GM23338 (cell line): ENCODE measurements around the gene PRDM8. TPM values are rescaled to one million over a fixed set of nuclear protein-coding genes. Genes with fewer than 3 reads are reported as not detected.

ENCODE experiments used
- ATAC-seq: fragments of 200-7000 bp; cut with Tn5 transposase; 3 replicates; pipeline ENCODE4 v1.9.1; 2020
- DNase-seq: peaks from one replicate; pipeline ENCODE4 v3.0.0-alpha.2; 2015; ENCODE audit warnings: low spot score
- H2AFZ ChIP-seq: fragments of 200-600 bp; sonication (generic); 2 replicates; pipeline ENCODE4 v1.8.0; 2016; ENCODE audit warnings: antibody characterized with exemption, mild to moderate bottlenecking, moderate library complexity
- H3F3A ChIP-seq: fragments of 200-600 bp; sonication (generic); replicated peaks from 2 replicates; pipeline ENCODE4 v1.8.0; 2017; ENCODE audit warnings: antibody characterized with exemption, mixed run types, low read depth
- H3K27ac ChIP-seq: fragments of 200-600 bp; sonication (generic); 2 replicates; pipeline ENCODE4 v1.6.1; 2016; ENCODE audit warnings: low read depth
- H3K27me3 ChIP-seq: fragments of 200-600 bp; sonication (generic); 2 replicates; pipeline ENCODE4 v1.8.0; 2016; ENCODE audit warnings: mild to moderate bottlenecking, mixed run types, moderate library complexity; ENCODE audit not compliant: insufficient read depth
- H3K36me3 ChIP-seq: fragments of 200-600 bp; sonication (generic); 2 replicates; pipeline ENCODE4 v1.8.0; 2016; ENCODE audit warnings: mild to moderate bottlenecking; ENCODE audit not compliant: insufficient read depth
- H3K4me1 ChIP-seq: fragments of 200-600 bp; sonication (generic); 2 replicates; pipeline ENCODE4 v1.8.0; 2016; ENCODE audit warnings: mild to moderate bottlenecking, moderate library complexity; ENCODE audit not compliant: insufficient read depth
- H3K4me2 ChIP-seq: fragments of 200-600 bp; sonication (generic); 2 replicates; pipeline ENCODE4 v1.7.1; 2017; ENCODE audit warnings: mixed run types
- H3K4me3 ChIP-seq: fragments of 200-600 bp; sonication (generic); 2 replicates; pipeline ENCODE4 v1.6.1; 2016; ENCODE audit warnings: mixed run types
- H3K79me2 ChIP-seq: fragments of 200-600 bp; sonication (generic); replicated peaks from 2 replicates; pipeline ENCODE4 v1.8.0; 2017; ENCODE audit warnings: mild to moderate bottlenecking; ENCODE audit not compliant: insufficient read depth
- H3K9me2 ChIP-seq: fragments of 200-600 bp; sonication (generic); 2 replicates; pipeline ENCODE4 v1.8.0; 2017; ENCODE audit not compliant: insufficient read depth
- H4K20me1 ChIP-seq: fragments of 200-600 bp; sonication (generic); replicated peaks from 2 replicates; pipeline ENCODE4 v1.8.0; 2017; ENCODE audit warnings: mild to moderate bottlenecking; ENCODE audit not compliant: insufficient read depth
- H3K27ac Mint-ChIP-seq: 2 replicates; pipeline ENCODE4 v1.8.0; 2020; ENCODE audit warnings: inconsistent platforms, mild to moderate bottlenecking, moderate library complexity, mixed read lengths
- H3K27me3 Mint-ChIP-seq: 3 replicates; pipeline ENCODE4 v1.8.0; 2022; ENCODE audit warnings: low read depth, mild to moderate bottlenecking, moderate library complexity, mixed read lengths, inconsistent platforms; ENCODE audit not compliant: insufficient read depth, poor library complexity
- H3K36me3 Mint-ChIP-seq: 3 replicates; pipeline ENCODE4 v1.8.0; 2021; ENCODE audit warnings: low read depth, mild to moderate bottlenecking, inconsistent platforms, moderate library complexity, mixed read lengths
- H3K4me1 Mint-ChIP-seq: 3 replicates; pipeline ENCODE4 v1.8.0; 2020; ENCODE audit warnings: mild to moderate bottlenecking, inconsistent platforms, mixed read lengths
- H3K4me3 Mint-ChIP-seq: 3 replicates; pipeline ENCODE4 v1.8.0; 2021; ENCODE audit warnings: moderate library complexity, mild to moderate bottlenecking, inconsistent platforms, mixed read lengths
- H3K9me3 Mint-ChIP-seq: 3 replicates; pipeline ENCODE4 v1.8.0; 2020; ENCODE audit warnings: moderate library complexity, mild to moderate bottlenecking, inconsistent platforms, mixed read lengths
- EZH2phosphoT487 ChIP-seq: fragments of 200-600 bp; sonication (generic); IDR thresholded peaks from one replicate; pipeline ENCODE4 v1.8.1; 2018; ENCODE audit warnings: antibody characterized with exemption; ENCODE audit not compliant: unreplicated experiment
- POLR2AphosphoS5 ChIP-seq: IDR thresholded peaks from 2 replicates; pipeline ENCODE4 v1.6.1; 2016; ENCODE audit warnings: antibody characterized with exemption, low read depth
- ZNF114 ChIP-seq: fragments of 250-450 bp; sonication (Bioruptor Pico); IDR thresholded peaks from 2 replicates; pipeline ENCODE4 v1.5.0; 2020; ENCODE audit warnings: mild to moderate bottlenecking, moderate library complexity
- polyA plus RNA-seq: library from polyadenylated mRNA; unstranded; fragments of >200 nt; fragmentation: Nextera tagmentation; extraction: Ambion mirVana; gene quantifications from 2 replicates; pipeline ENCODE4 v1.2.1, GENCODE V29; 2016
- total RNA-seq: library from RNA; depleted of rRNA; stranded (reverse); fragments of >200 nt; shearing (Covaris generic); gene quantifications from 2 replicates; pipeline ENCODE4 v1.2.3, GENCODE V29; 2014
- TF ChIP-seq, protein P1 (sequence below): IDR thresholded peaks from one replicate; pipeline ENCODE4 v1.6.1; 2018; ENCODE audit warnings: antibody characterized with exemption; ENCODE audit not compliant: unreplicated experiment
- TF ChIP-seq, protein P2 (sequence below), 2 experiments: fragments of 200-600 bp in 1 of 2; sonication (generic) in 1 of 2; conservative IDR thresholded peaks; 2 replicates each; pipeline versions ENCODE4 v1.5.1 to v1.6.1; 2016 to 2017; ENCODE audit warnings: antibody characterized with exemption in 2 of 2, low read depth in 2 of 2, mild to moderate bottlenecking in 2 of 2, moderate library complexity in 1 of 2

The PRDM8 gene
- total and polyA plus RNA-seq, 2 experiments from 2014 or later = 0.16 TPM; not detected in 1

DNA sequence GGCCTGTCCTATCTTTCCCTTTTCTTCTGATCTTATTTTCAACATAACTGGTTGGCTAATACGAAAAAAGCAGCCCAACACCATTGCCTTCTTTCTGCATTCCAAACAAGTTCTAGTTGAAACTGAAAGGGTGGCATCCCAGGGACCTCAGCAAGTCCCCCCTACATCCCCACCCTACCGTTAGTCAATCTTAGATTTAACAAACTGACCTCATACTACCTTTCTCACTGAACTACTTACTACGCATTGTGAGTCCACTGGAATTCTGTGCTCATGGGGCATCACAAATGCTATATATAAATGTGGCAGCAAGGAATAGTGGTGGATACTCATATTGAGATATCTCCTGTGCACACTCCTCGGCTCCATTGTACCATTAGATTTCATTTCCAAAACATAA, 36.1 kb downstream of the PRDM8 start (continued):
- TF ChIP-seq, protein P1, sequence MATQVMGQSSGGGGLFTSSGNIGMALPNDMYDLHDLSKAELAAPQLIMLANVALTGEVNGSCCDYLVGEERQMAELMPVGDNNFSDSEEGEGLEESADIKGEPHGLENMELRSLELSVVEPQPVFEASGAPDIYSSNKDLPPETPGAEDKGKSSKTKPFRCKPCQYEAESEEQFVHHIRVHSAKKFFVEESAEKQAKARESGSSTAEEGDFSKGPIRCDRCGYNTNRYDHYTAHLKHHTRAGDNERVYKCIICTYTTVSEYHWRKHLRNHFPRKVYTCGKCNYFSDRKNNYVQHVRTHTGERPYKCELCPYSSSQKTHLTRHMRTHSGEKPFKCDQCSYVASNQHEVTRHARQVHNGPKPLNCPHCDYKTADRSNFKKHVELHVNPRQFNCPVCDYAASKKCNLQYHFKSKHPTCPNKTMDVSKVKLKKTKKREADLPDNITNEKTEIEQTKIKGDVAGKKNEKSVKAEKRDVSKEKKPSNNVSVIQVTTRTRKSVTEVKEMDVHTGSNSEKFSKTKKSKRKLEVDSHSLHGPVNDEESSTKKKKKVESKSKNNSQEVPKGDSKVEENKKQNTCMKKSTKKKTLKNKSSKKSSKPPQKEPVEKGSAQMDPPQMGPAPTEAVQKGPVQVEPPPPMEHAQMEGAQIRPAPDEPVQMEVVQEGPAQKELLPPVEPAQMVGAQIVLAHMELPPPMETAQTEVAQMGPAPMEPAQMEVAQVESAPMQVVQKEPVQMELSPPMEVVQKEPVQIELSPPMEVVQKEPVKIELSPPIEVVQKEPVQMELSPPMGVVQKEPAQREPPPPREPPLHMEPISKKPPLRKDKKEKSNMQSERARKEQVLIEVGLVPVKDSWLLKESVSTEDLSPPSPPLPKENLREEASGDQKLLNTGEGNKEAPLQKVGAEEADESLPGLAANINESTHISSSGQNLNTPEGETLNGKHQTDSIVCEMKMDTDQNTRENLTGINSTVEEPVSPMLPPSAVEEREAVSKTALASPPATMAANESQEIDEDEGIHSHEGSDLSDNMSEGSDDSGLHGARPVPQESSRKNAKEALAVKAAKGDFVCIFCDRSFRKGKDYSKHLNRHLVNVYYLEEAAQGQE = no peak
- TF ChIP-seq, protein P2, sequence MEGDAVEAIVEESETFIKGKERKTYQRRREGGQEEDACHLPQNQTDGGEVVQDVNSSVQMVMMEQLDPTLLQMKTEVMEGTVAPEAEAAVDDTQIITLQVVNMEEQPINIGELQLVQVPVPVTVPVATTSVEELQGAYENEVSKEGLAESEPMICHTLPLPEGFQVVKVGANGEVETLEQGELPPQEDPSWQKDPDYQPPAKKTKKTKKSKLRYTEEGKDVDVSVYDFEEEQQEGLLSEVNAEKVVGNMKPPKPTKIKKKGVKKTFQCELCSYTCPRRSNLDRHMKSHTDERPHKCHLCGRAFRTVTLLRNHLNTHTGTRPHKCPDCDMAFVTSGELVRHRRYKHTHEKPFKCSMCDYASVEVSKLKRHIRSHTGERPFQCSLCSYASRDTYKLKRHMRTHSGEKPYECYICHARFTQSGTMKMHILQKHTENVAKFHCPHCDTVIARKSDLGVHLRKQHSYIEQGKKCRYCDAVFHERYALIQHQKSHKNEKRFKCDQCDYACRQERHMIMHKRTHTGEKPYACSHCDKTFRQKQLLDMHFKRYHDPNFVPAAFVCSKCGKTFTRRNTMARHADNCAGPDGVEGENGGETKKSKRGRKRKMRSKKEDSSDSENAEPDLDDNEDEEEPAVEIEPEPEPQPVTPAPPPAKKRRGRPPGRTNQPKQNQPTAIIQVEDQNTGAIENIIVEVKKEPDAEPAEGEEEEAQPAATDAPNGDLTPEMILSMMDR (conservative IDR thresholded peaks at IDR 0.05; ENCODE audit: low read depth in 2 of 2) = no peak
- no peak for TF ChIP-seq ZNF114 (CRISPR knock-in tag)
- TF ChIP-seq EZH2phosphoT487 = no peak
- TF ChIP-seq POLR2AphosphoS5 = no peak

DNA sequence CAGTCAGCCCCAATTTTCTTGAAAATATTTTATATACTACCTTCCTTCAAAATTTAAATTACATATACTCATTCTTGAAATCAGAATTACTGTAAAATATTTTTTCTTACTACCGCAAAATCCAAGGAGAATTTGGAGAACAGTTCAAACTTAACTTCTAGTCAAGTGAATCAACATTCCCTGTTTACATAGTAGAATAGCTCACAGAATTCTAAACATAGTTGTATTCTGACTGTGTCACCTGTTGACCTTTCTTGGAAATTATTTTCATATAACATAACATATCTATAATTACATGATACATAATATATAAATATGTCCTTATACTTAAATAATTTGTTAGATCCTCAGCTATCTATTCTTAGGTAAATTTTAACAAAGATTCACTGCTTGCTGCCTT, 38.1 kb downstream of the PRDM8 start:
- Mint-ChIP-seq H3K27me3 (no peaks in the 10 kb centered on the region), H3K36me3 (no peaks in the 10 kb centered on the region), H3K4me3 (no peak overlapping the region), H3K9me3 (no peaks in the 10 kb centered on the region), H3K27ac (no peak overlapping the region), H3K4me1 (no peaks in the 10 kb centered on the region; the same call in 2 of the 3 replicates)
- no peaks in the 10 kb centered on the region for H3F3A ChIP-seq
- H3K9me2 ChIP-seq = no peaks in the 10 kb centered on the region
- H3K4me1 ChIP-seq = no peaks in the 10 kb centered on the region
- no peak overlapping the region for H3K4me3 ChIP-seq
- no peak overlapping the region for H3K4me2 ChIP-seq
- no peak overlapping the region for H2AFZ ChIP-seq
- TF ChIP-seq, protein P1 = no peak
- no peak overlapping the region for H3K27ac ChIP-seq
- no peaks in the 10 kb centered on the region for H3K79me2 ChIP-seq
- no peak for ATAC-seq
- H3K27me3 ChIP-seq = no peaks in the 10 kb centered on the region
- DNase-seq = no peak
- H4K20me1 ChIP-seq = no peaks in the 10 kb centered on the region
- no peaks in the 10 kb centered on the region for H3K36me3 ChIP-seq
